IPS-15b (cell line): ENCODE measurements around the gene SMCHD1.
"Not testable (repeated sequence)": the region's sequence is repeated elsewhere in the genome, so short reads cannot be mapped to it uniquely, and the experiment has no call there.

Source experiments
- H3K27me3 ChIP-seq: one replicate; pipeline ENCODE4 v1.6.1; 2013; ENCODE audit warnings: low read length; ENCODE audit not compliant: control insufficient read depth, insufficient read depth
- H3K36me3 ChIP-seq: one replicate; pipeline ENCODE4 v1.6.1; 2013; ENCODE audit warnings: low read length; ENCODE audit not compliant: control insufficient read depth, insufficient read depth
- H3K4me1 ChIP-seq: one replicate; pipeline ENCODE4 v1.6.1; 2013; ENCODE audit warnings: mild to moderate bottlenecking, low read length; ENCODE audit not compliant: control insufficient read depth, insufficient read depth
- H3K4me3 ChIP-seq: one replicate; pipeline ENCODE4 v1.5.1; 2013; ENCODE audit warnings: low read depth, low read length
- H3K9ac ChIP-seq: one replicate; pipeline ENCODE4 v1.6.1; 2013; ENCODE audit warnings: low read depth, mild to moderate bottlenecking, low read length
- H3K9me3 ChIP-seq: one replicate; pipeline ENCODE4 v1.6.1; 2013; ENCODE audit warnings: mild to moderate bottlenecking, low read length; ENCODE audit not compliant: control insufficient read depth, insufficient read depth

Gene SMCHD1

DNA sequence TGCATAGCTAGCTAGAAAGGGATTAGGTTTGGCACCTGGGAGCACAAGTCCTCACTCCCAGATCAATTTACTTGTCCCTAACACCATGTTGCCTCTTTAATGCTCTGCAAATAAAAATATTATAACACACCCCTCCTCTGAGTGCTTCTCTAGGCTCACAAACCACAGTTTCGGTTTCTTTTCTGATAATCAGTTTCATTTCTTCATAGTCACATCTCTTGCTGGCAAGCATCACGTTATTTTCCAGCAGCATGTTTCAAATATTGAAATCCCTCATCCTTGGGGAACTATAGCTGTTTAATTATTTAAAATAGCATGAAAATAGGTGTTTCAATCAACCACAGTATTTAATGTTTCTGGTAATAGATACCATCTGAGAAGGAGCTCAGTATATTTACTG is 13.9 kb upstream of the SMCHD1 start:
- no peaks in the 10 kb centered on the region for H3K36me3 ChIP-seq
- no peaks in the 10 kb centered on the region for H3K4me1 ChIP-seq
- H3K27me3 ChIP-seq, result no peaks in the 10 kb centered on the region
- H3K9ac ChIP-seq, result no peak overlapping the region
- H3K9me3 ChIP-seq, result no peaks in the 10 kb centered on the region
- no peak overlapping the region for H3K4me3 ChIP-seq

GRCh38 chr18:2642771-2643170 is 12.8 kb upstream of the SMCHD1 start:
- no peaks in the 10 kb centered on the region for H3K27me3 ChIP-seq
- H3K9ac ChIP-seq, result no peak overlapping the region
- no peaks in the 10 kb centered on the region for H3K9me3 ChIP-seq
- no peaks in the 10 kb centered on the region for H3K4me1 ChIP-seq
- H3K36me3 ChIP-seq, result no peaks in the 10 kb centered on the region
- no peak overlapping the region for H3K4me3 ChIP-seq

DNA sequence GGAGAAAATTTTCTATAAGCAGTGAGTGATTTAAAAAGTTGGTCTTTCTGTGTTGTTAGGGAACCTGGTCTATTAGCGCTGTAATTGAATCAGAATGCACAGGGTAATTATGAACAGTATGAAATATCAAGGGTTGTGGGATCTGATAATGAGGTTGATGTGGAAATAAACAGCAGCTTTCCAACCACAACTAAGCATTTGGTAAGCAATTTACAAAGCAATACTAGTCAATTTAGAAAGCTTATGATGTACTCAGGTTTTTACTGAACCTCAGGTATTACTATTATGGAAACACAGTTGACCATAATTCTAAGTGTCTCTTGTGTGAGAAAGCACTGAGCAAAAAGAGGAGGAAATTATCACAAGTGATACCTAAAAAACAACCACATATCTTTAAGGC is 11.0 kb upstream of the SMCHD1 start:
- no peaks in the 10 kb centered on the region for H3K27me3 ChIP-seq
- no peaks in the 10 kb centered on the region for H3K4me1 ChIP-seq
- H3K9me3 ChIP-seq, result no peaks in the 10 kb centered on the region
- H3K36me3 ChIP-seq, result no peaks in the 10 kb centered on the region
- no peak overlapping the region for H3K4me3 ChIP-seq
- H3K9ac ChIP-seq, result no peak overlapping the region

DNA sequence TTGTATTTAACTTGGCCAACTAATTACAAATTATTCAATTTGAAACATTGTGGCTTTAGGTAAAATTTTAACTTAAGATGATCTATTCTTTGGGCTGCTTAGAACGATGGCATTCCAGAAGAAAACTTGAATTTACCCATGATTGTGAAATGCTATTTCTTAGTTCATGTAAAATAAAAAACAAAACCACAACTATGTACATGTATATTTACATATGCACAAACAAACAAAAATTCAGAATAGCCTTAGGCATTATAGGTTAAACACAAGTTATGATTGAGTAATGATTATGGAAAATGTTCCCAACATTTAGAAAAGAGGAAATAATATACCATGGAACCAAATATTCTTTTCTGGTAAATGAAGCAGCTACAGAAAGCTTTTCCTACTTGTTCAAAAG is 3.5 kb upstream of the SMCHD1 start:
- Histone ChIP-seq H3K4me1 (peaks cover 15% of the 10 kb centered on the region), H3K4me3 (no peak overlapping the region), H3K9me3 (no peaks in the 10 kb centered on the region), H3K9ac (no peak overlapping the region), H3K27me3 (peaks cover 46% of the 10 kb centered on the region), H3K36me3 (no peaks in the 10 kb centered on the region)

DNA sequence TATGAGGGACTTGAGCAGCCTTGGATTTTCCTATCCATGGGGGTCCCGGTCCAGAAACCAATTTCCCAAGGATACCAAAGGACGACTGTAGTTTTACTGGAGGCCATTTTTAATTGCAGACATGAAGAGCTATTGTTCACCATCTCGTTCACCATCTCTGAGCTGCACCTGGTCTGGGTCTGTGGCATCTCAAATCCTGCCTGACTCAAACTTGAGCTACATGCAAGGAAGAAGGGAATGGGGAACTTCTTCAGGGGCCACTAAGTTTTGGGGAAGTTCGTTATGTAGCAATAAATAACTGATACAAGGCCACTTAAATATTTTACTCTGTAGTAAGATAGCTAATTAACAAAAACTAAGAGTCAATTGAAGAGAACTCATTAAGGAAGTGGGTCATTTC is 2.1 kb upstream of the SMCHD1 start:
- Histone ChIP-seq H3K36me3 (no peaks in the 10 kb centered on the region), H3K27me3 (peaks cover 49% of the 10 kb centered on the region), H3K9ac (no peak overlapping the region), H3K4me1 (peaks cover 15% of the 10 kb centered on the region), H3K4me3 (peak overlapping the region; percentile 20), H3K9me3 (no peaks in the 10 kb centered on the region)

GRCh38 chr18:2654169-2654927 is 1.2 kb upstream of the SMCHD1 start:
- Histone ChIP-seq H3K4me3 (peak overlapping the region; percentile 71), H3K36me3 (no peaks in the 10 kb centered on the region), H3K4me1 (peaks cover 15% of the 10 kb centered on the region), H3K9me3 (no peaks in the 10 kb centered on the region), H3K27me3 (peaks cover 49% of the 10 kb centered on the region), H3K9ac (no peak overlapping the region)

DNA sequence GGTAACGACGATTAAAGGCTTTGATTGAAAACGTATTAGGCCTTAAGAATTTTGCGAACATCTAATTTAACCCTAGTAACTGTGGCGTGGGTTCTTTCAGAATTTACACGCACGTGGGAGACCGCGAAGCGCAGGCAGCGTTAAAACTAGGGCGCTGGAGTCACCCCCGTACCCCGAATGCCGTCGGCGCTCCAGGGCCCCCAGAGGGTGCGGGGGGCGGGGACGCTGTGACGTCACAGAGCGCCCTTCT is 673 bp upstream of the SMCHD1 start:
- no peaks in the 10 kb centered on the region for H3K36me3 ChIP-seq
- peaks cover 49% of the 10 kb centered on the region for H3K27me3 ChIP-seq
- H3K4me3 ChIP-seq, result peak overlapping the region; percentile 71
- no peaks in the 10 kb centered on the region for H3K9me3 ChIP-seq
- H3K9ac ChIP-seq, result peak overlapping the region; percentile 55
- peaks cover 15% of the 10 kb centered on the region for H3K4me1 ChIP-seq

- Histone ChIP-seq H3K36me3 (no peaks in the 10 kb centered on the region), H3K27me3 (peaks cover 42% of the 10 kb centered on the region), H3K4me1 (peaks cover 15% of the 10 kb centered on the region), H3K4me3 (peak overlapping the region; percentile 92), H3K9me3 (no peaks in the 10 kb centered on the region), H3K9ac (peak overlapping the region; percentile 82)
These were observed 369 bp downstream of the SMCHD1 start for GRCh38 chr18:2655954-2656236.

DNA sequence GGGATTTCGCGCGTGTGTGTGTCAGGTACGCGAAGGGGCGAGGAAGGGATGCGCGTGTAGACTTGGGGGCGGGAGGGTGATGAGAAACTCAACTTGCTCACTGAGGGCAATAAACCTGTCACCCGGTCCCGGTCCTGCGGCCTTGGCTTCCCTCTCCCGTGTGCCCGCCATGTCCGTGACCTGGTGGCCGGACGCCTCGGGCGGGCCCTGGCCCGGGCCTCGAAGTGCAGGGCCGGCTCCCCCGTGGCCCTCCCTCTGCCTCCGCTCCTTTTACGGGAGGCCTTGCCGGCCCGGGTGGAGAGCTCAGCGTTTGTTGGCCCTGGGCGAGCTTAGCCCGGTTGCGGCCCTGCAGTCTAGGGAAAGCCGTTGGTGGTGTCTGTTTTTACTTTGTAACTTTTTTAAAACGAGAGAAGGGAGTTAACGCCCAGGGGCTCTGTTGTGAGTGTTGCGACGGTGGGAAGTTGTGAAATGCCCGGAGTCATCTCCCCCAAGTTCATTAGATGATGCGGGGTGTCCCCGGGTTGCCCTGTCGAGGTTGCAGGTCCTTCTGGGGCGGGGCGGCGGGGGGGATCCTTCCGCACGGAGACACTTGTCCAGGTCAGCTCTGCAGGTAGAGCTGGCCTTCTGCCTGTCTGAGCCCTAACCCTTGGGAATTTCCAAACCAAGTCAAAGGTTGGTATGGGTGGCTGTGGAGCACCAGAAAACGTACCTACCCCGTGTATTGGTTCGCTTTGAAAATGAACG is 883 bp downstream of the SMCHD1 start:
- Histone ChIP-seq H3K9ac (peak overlapping the region; percentile 82), H3K9me3 (no peaks in the 10 kb centered on the region), H3K36me3 (no peaks in the 10 kb centered on the region), H3K27me3 (peaks cover 37% of the 10 kb centered on the region), H3K4me1 (peaks cover 15% of the 10 kb centered on the region), H3K4me3 (peak overlapping the region; percentile 92)

DNA sequence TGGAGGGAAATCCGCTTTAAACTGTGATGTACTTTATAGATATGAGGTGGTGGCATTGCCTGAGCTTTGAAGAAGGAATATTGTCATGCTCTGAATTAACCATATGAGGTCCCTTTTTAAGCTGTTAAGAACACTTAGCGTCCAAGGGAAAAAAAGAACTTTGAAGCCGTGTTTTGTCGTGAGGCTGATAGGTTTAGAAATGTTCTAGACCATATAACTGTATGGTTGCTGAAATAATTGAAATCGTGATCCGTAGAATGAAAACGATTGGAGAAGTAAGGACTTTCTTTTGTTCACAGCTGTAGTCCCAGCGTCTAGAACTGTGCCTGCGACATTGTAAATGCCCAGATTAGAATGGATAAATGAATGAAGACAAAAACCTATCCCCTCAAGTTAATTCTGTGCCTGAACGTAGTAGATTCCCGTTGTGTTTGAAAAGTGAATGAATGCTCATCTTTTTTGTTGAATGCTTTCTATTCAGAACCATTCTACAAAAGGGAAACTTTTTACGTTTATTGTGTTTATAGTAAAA is 1.5 kb downstream of the SMCHD1 start:
- peaks cover 15% of the 10 kb centered on the region for H3K4me1 ChIP-seq
- H3K4me3 ChIP-seq, result peak overlapping the region; percentile 92
- peaks cover 34% of the 10 kb centered on the region for H3K27me3 ChIP-seq
- H3K9me3 ChIP-seq, result no peaks in the 10 kb centered on the region
- H3K36me3 ChIP-seq, result no peaks in the 10 kb centered on the region
- H3K9ac ChIP-seq, result no peak overlapping the region

DNA sequence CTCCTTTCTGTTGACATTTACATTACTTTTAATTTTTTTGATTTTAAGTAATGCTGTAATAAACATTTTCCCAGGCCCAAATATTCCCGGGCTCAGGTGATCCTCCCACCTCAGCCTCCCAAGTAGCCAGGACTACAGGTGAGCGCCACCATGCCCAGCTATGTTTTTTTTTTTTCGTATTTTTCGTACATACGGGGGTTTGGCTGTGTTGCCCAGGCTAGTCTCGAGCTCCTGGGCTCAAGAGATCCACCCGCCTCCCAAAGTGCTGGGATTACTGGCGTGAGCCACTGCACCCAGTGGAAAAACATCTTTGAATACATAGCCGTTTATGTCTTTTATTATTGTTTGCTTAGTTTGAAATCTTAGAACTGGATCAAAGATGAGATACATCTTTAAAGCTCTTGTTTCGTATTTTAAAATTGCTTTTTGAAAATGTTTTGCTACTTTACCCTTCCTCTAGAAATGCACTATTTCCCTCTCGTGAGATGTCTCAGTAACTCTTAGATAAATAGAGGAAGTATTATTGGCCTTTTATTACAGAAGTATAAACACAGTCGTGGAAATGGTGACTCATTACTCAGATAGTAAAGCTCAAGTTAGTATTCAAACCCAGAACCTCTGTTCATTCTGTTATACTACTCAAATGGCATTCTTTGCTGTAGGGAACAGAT is 2.4 kb downstream of the SMCHD1 start:
- Histone ChIP-seq H3K9ac (no peak overlapping the region), H3K36me3 (no peaks in the 10 kb centered on the region), H3K27me3 (peaks cover 25% of the 10 kb centered on the region), H3K4me1 (peaks cover 15% of the 10 kb centered on the region), H3K4me3 (no peak overlapping the region), H3K9me3 (no peaks in the 10 kb centered on the region)

DNA sequence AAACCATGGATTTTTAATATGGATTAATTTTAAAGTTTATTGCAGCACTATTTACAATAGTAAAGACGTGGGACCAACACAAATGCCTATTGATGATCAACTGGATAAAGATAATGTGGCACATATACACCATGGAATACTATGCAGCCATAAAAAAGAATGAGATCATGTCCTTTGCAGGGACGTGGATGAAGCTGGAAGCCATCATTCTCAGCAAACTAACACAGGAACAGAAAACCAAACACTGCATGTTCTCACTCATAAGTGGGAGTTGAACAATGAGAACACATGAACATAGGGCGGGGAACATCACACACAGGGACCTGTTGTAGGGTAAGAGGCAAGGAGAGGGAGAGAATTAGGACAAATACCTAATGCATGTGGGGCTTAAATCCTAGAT is 5.3 kb downstream of the SMCHD1 start:
- not testable (repeated sequence) for H3K4me3 ChIP-seq, H3K27me3 ChIP-seq, H3K9me3 ChIP-seq, H3K4me1 ChIP-seq, H3K9ac ChIP-seq, H3K36me3 ChIP-seq
